Nephron (organoid): ENCODE data around the gene FGFBP1.

Experiments used
- H3K27ac Mint-ChIP-seq, 3 experiments: 2 replicates each; pipeline ENCODE4 v1.8.0; 2020; ENCODE audit warnings: mixed read lengths in 3 of 3, mild to moderate bottlenecking in 2 of 3, moderate library complexity in 1 of 3
- H3K27me3 Mint-ChIP-seq: 2 replicates; pipeline ENCODE4 v1.8.0; 2021; ENCODE audit warnings: low read depth, mild to moderate bottlenecking, moderate library complexity, mixed read lengths
- H3K36me3 Mint-ChIP-seq: 2 replicates; pipeline ENCODE4 v1.8.0; 2020; ENCODE audit warnings: low read depth, mixed read lengths
- H3K4me1 Mint-ChIP-seq: 2 replicates; pipeline ENCODE4 v1.8.0; 2020; ENCODE audit warnings: mixed read lengths
- H3K4me3 Mint-ChIP-seq, 3 experiments: 2 replicates each; pipeline ENCODE4 v1.8.0; 2020; ENCODE audit warnings: mild to moderate bottlenecking in 3 of 3, mixed read lengths in 3 of 3, moderate library complexity in 2 of 3
- H3K9me3 Mint-ChIP-seq: 2 replicates; pipeline ENCODE4 v1.8.0; 2020; ENCODE audit warnings: mixed read lengths
- CTCF ChIP-seq, 3 experiments: fragments of 200-600 bp; sonication (generic); IDR thresholded peaks; one replicate each; pipeline ENCODE4 v1.5.0; 2021; ENCODE audit warnings: antibody characterized with exemption in 3 of 3; ENCODE audit not compliant: unreplicated experiment in 3 of 3

FGFBP1 gene

GRCh38 chr4:15931451-15932210 lies 6.9 kb downstream of the FGFBP1 start:
- H3K27ac Mint-ChIP-seq: no peak overlapping the region
- no peak for TF ChIP-seq CTCF (IDR thresholded peaks at IDR 0.05; ENCODE audit: unreplicated experiment in 3 of 3)
- no peak overlapping the region for H3K4me3 Mint-ChIP-seq
- peaks cover 20% of the 10 kb centered on the region for H3K27me3 Mint-ChIP-seq
- no peaks in the 10 kb centered on the region for H3K36me3 Mint-ChIP-seq
- H3K9me3 Mint-ChIP-seq: no peaks in the 10 kb centered on the region
- peaks cover 10% of the 10 kb centered on the region for H3K4me1 Mint-ChIP-seq

- Mint-ChIP-seq H3K27me3 (peaks cover 20% of the 10 kb centered on the region), H3K4me3 (no peak overlapping the region), H3K36me3 (no peaks in the 10 kb centered on the region), H3K27ac (no peak overlapping the region), H3K9me3 (no peaks in the 10 kb centered on the region), H3K4me1 (peaks cover 6% of the 10 kb centered on the region)
- TF ChIP-seq CTCF (IDR thresholded peaks at IDR 0.05; ENCODE audit: unreplicated experiment in 3 of 3): no peak
Measured at GRCh38 chr4:15930314-15930713, 8.2 kb downstream of the FGFBP1 start.

GRCh38 chr4:15929540-15929939 lies 9.0 kb downstream of the FGFBP1 start:
- no peaks in the 10 kb centered on the region for H3K36me3 Mint-ChIP-seq
- H3K9me3 Mint-ChIP-seq: no peaks in the 10 kb centered on the region
- H3K27me3 Mint-ChIP-seq: peaks cover 22% of the 10 kb centered on the region
- H3K27ac Mint-ChIP-seq: no peak overlapping the region
- peaks cover 5% of the 10 kb centered on the region for H3K4me1 Mint-ChIP-seq
- TF ChIP-seq CTCF (IDR thresholded peaks at IDR 0.05; ENCODE audit: unreplicated experiment in 3 of 3): no peak
- H3K4me3 Mint-ChIP-seq: no peak overlapping the region

GRCh38 chr4:15928883-15929282 lies 9.7 kb downstream of the FGFBP1 start:
- Mint-ChIP-seq H3K27ac (no peak overlapping the region), H3K4me3 (no peak overlapping the region), H3K27me3 (peaks cover 26% of the 10 kb centered on the region), H3K4me1 (peaks cover 5% of the 10 kb centered on the region), H3K9me3 (no peaks in the 10 kb centered on the region), H3K36me3 (no peaks in the 10 kb centered on the region)
- TF ChIP-seq CTCF (IDR thresholded peaks at IDR 0.05; ENCODE audit: unreplicated experiment in 3 of 3): no peak

GRCh38 chr4:15926486-15926885 lies 12.1 kb downstream of the FGFBP1 start:
- no peak overlapping the region for H3K4me3 Mint-ChIP-seq
- no peaks in the 10 kb centered on the region for H3K36me3 Mint-ChIP-seq
- peaks cover 31% of the 10 kb centered on the region for H3K27me3 Mint-ChIP-seq
- TF ChIP-seq CTCF (IDR thresholded peaks at IDR 0.05; ENCODE audit: unreplicated experiment in 3 of 3): no peak
- peaks cover 5% of the 10 kb centered on the region for H3K4me1 Mint-ChIP-seq
- no peaks in the 10 kb centered on the region for H3K9me3 Mint-ChIP-seq
- H3K27ac Mint-ChIP-seq: no peak overlapping the region

GRCh38 chr4:15925830-15926229 lies 12.7 kb downstream of the FGFBP1 start:
- no peak overlapping the region for H3K4me3 Mint-ChIP-seq
- no peaks in the 10 kb centered on the region for H3K9me3 Mint-ChIP-seq
- no peak overlapping the region for H3K27ac Mint-ChIP-seq
- peaks cover 29% of the 10 kb centered on the region for H3K27me3 Mint-ChIP-seq
- TF ChIP-seq CTCF (IDR thresholded peaks at IDR 0.05; ENCODE audit: unreplicated experiment in 3 of 3): no peak
- no peaks in the 10 kb centered on the region for H3K36me3 Mint-ChIP-seq
- peaks cover 5% of the 10 kb centered on the region for H3K4me1 Mint-ChIP-seq
